IMR-90 (cell line): Measurements from ENCODE around the gene FAM20C.

Source experiments
- BHLHE40 ChIP-seq: fragments of 150-350 bp; IDR thresholded peaks from 2 replicates; pipeline ENCODE4 v1.6.1; 2016; ENCODE audit warnings: mild to moderate bottlenecking, low read depth, low read length
- CEBPB ChIP-seq: IDR thresholded peaks from 2 replicates; pipeline ENCODE4 v1.6.1; 2012; ENCODE audit warnings: low read depth, low read length, improper control_type of control experiment
- CTCF ChIP-seq: conservative IDR thresholded peaks from 2 replicates; pipeline ENCODE4 v1.5.1; 2012; ENCODE audit warnings: mild to moderate bottlenecking, low read depth, low read length, improper control_type of control experiment
- FOS ChIP-seq: fragments of 150-350 bp; IDR thresholded peaks from 2 replicates; pipeline ENCODE4 v1.6.1; 2016; ENCODE audit warnings: low read depth, low read length
- MAFK ChIP-seq: IDR thresholded peaks from 2 replicates; pipeline ENCODE4 v1.6.1; 2012; ENCODE audit warnings: low read depth, low read length, improper control_type of control experiment
- MAZ ChIP-seq: IDR thresholded peaks from 2 replicates; pipeline ENCODE4 v1.6.1; 2012; ENCODE audit warnings: low read depth, mild to moderate bottlenecking, low read length, improper control_type of control experiment, moderate library complexity, borderline replicate concordance
- MXI1 ChIP-seq: IDR thresholded peaks from 2 replicates; pipeline ENCODE4 v1.6.1; 2012; ENCODE audit warnings: low read depth, mild to moderate bottlenecking, low read length, moderate library complexity, borderline replicate concordance
- POLR2A ChIP-seq: IDR thresholded peaks from 2 replicates; pipeline ENCODE4 v1.6.1; 2012; ENCODE audit warnings: mild to moderate bottlenecking, low read depth, low read length
- RAD21 ChIP-seq: IDR thresholded peaks from 2 replicates; pipeline ENCODE4 v1.6.1; 2012; ENCODE audit warnings: low read length, improper control_type of control experiment
- RFX5 ChIP-seq: IDR thresholded peaks from 2 replicates; pipeline ENCODE4 v1.8.0; 2012; ENCODE audit warnings: low read depth, mild to moderate bottlenecking, low read length, moderate library complexity
- SMC3 ChIP-seq: fragments of 150-350 bp; IDR thresholded peaks from 2 replicates; pipeline ENCODE4 v1.6.1; 2016; ENCODE audit warnings: low read depth, mild to moderate bottlenecking, antibody characterized with exemption, low read length, moderate library complexity
- USF2 ChIP-seq: fragments of 150-350 bp; IDR thresholded peaks from 2 replicates; pipeline ENCODE4 v1.6.1; 2017; ENCODE audit warnings: mild to moderate bottlenecking, antibody characterized with exemption, low read length, low read depth
- TF ChIP-seq, protein P1 (sequence below): fragments of 150-350 bp; IDR thresholded peaks from 2 replicates; pipeline ENCODE4 v1.6.1; 2016; ENCODE audit warnings: low read depth, mild to moderate bottlenecking, low read length, moderate library complexity, borderline replicate concordance

- no peak for TF ChIP-seq CTCF
- no peak for TF ChIP-seq SMC3
- TF ChIP-seq RAD21 = no peak
- TF ChIP-seq, protein P1, sequence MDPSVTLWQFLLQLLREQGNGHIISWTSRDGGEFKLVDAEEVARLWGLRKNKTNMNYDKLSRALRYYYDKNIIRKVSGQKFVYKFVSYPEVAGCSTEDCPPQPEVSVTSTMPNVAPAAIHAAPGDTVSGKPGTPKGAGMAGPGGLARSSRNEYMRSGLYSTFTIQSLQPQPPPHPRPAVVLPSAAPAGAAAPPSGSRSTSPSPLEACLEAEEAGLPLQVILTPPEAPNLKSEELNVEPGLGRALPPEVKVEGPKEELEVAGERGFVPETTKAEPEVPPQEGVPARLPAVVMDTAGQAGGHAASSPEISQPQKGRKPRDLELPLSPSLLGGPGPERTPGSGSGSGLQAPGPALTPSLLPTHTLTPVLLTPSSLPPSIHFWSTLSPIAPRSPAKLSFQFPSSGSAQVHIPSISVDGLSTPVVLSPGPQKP = no peak
- TF ChIP-seq POLR2A = no peak
- no peak for TF ChIP-seq RFX5
- no peak for TF ChIP-seq FOS
- TF ChIP-seq CEBPB = no peak
- TF ChIP-seq MXI1 = no peak
- no peak for TF ChIP-seq MAFK
- TF ChIP-seq BHLHE40 = no peak
- TF ChIP-seq USF2 = no peak
- no peak for TF ChIP-seq MAZ
Observed at GRCh38 chr7:249989-250388, 57.6 kb downstream of the FAM20C start.
